Nephron (organoid): ENCODE data around the gene ATXN7L2.

Experiments used
- H3K27ac Mint-ChIP-seq, 3 experiments: 2 replicates each; pipeline ENCODE4 v1.8.0; 2020; ENCODE audit warnings: mixed read lengths in 3 of 3, mild to moderate bottlenecking in 2 of 3, moderate library complexity in 1 of 3
- H3K27me3 Mint-ChIP-seq: 2 replicates; pipeline ENCODE4 v1.8.0; 2021; ENCODE audit warnings: low read depth, mild to moderate bottlenecking, moderate library complexity, mixed read lengths
- H3K36me3 Mint-ChIP-seq: 2 replicates; pipeline ENCODE4 v1.8.0; 2020; ENCODE audit warnings: low read depth, mixed read lengths
- H3K4me1 Mint-ChIP-seq: 2 replicates; pipeline ENCODE4 v1.8.0; 2020; ENCODE audit warnings: mixed read lengths
- H3K4me3 Mint-ChIP-seq, 3 experiments: 2 replicates each; pipeline ENCODE4 v1.8.0; 2020; ENCODE audit warnings: mild to moderate bottlenecking in 3 of 3, mixed read lengths in 3 of 3, moderate library complexity in 2 of 3
- H3K9me3 Mint-ChIP-seq: 2 replicates; pipeline ENCODE4 v1.8.0; 2020; ENCODE audit warnings: mixed read lengths
- TF ChIP-seq, protein P1 (sequence below), 3 experiments: fragments of 200-600 bp; sonication (generic); IDR thresholded peaks; one replicate each; pipeline ENCODE4 v1.5.0; 2021; ENCODE audit warnings: antibody characterized with exemption in 3 of 3; ENCODE audit not compliant: unreplicated experiment in 3 of 3

ATXN7L2 gene

DNA sequence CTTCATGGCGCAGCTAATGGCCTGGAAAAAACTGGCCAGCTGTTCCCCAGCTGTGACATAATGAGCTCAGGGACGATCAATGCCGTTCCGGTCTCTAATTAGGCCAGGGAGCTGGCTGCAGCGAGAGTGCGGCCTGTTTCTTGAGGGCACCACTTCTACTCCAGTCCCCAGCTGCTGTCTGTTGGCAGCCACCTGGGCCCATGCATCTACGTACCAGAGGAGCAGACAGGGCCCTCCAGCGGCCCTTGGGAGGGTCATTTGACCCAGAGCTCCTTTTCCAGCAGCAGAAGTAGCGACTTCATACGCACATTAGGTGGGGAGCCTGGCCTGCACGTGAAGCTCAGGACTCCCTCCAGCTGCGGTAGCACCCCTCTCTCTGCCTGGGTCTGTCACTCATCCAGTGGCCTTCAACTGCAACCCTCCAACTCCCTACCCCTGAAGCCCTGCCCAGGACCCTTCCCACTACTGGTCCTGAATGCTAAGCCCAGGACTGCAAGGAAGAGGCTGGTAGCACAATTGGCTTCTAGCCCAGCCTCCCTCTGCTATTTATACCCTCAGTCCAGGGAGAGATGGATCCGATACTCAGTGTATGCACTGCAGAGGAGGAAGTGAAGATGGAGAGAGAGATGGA, 46.9 kb downstream of the ATXN7L2 start:
- Mint-ChIP-seq H3K36me3 (no peaks in the 10 kb centered on the region), H3K4me3 (peak overlapping the region in 1 of 3 experiments; percentile 74), H3K4me1 (peaks cover 85% of the 10 kb centered on the region), H3K27me3 (peaks cover 10% of the 10 kb centered on the region), H3K9me3 (no peaks in the 10 kb centered on the region), H3K27ac (peak overlapping the region; percentile 76 to 93 (median 83))
- TF ChIP-seq, protein P1, sequence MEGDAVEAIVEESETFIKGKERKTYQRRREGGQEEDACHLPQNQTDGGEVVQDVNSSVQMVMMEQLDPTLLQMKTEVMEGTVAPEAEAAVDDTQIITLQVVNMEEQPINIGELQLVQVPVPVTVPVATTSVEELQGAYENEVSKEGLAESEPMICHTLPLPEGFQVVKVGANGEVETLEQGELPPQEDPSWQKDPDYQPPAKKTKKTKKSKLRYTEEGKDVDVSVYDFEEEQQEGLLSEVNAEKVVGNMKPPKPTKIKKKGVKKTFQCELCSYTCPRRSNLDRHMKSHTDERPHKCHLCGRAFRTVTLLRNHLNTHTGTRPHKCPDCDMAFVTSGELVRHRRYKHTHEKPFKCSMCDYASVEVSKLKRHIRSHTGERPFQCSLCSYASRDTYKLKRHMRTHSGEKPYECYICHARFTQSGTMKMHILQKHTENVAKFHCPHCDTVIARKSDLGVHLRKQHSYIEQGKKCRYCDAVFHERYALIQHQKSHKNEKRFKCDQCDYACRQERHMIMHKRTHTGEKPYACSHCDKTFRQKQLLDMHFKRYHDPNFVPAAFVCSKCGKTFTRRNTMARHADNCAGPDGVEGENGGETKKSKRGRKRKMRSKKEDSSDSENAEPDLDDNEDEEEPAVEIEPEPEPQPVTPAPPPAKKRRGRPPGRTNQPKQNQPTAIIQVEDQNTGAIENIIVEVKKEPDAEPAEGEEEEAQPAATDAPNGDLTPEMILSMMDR (IDR thresholded peaks at IDR 0.05; ENCODE audit: unreplicated experiment in 3 of 3) = no peak

DNA sequence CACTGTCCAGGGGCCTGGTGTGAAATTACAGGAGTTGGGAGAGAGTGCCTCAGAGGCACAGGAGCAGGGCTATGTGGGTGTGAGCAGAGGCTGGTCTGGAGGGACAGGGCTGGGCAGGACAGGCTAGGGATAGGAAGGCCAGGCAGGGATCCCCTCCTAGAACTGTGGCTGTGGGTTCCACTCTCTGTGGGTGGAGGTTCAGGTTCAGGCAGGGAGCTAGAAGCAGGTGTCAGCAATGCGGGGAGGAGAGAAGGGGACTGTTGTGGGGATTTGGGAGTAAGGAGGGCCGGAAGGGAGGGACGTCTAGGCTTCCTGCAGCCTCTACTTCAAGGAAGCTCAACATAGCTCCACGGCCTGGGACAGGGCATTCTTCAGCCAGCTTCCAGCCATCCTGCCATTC, 47.7 kb downstream of the ATXN7L2 start:
- peaks cover 89% of the 10 kb centered on the region for H3K4me1 Mint-ChIP-seq
- H3K9me3 Mint-ChIP-seq = no peaks in the 10 kb centered on the region
- no peaks in the 10 kb centered on the region for H3K36me3 Mint-ChIP-seq
- peak overlapping the region; percentile 76 to 93 (median 83) for H3K27ac Mint-ChIP-seq
- TF ChIP-seq, protein P1 (IDR thresholded peaks at IDR 0.05; ENCODE audit: unreplicated experiment in 3 of 3) = no peak
- H3K4me3 Mint-ChIP-seq = peak overlapping the region in 2 of 3 experiments; percentile 13 to 32
- peaks cover 10% of the 10 kb centered on the region for H3K27me3 Mint-ChIP-seq

DNA sequence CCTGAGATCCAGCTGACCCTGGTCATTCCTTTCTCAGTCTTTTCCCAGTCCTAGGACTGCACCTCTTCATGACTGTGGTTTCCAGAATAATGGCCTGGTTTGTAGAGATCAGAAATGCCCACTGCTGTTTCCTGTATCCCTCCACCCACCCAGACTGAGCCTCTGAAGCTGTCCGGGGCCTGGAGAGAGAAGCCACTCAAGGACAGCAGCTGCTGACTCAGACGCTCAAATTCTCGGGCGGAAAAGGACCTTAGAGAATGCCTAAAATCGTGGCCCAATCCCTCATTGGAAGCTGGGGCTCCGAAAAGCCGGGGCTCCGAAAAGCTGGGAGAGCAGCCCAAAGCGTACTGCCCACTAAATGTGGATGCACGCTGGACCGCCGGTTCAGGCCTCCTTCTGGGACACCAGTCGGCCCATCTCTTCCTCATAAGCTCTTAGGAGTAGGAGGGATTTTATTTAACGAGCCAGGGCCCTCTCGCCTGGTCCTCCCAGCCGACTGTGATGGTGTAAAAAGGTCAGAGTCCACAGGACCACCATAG, 48.2 kb downstream of the ATXN7L2 start:
- peaks cover 10% of the 10 kb centered on the region for H3K27me3 Mint-ChIP-seq
- H3K4me3 Mint-ChIP-seq = no peak overlapping the region
- H3K9me3 Mint-ChIP-seq = no peaks in the 10 kb centered on the region
- TF ChIP-seq, protein P1 (IDR thresholded peaks at IDR 0.05; ENCODE audit: unreplicated experiment in 3 of 3) = no peak
- H3K27ac Mint-ChIP-seq = peak overlapping the region; percentile 76 to 93 (median 83)
- peaks cover 89% of the 10 kb centered on the region for H3K4me1 Mint-ChIP-seq
- no peaks in the 10 kb centered on the region for H3K36me3 Mint-ChIP-seq

DNA sequence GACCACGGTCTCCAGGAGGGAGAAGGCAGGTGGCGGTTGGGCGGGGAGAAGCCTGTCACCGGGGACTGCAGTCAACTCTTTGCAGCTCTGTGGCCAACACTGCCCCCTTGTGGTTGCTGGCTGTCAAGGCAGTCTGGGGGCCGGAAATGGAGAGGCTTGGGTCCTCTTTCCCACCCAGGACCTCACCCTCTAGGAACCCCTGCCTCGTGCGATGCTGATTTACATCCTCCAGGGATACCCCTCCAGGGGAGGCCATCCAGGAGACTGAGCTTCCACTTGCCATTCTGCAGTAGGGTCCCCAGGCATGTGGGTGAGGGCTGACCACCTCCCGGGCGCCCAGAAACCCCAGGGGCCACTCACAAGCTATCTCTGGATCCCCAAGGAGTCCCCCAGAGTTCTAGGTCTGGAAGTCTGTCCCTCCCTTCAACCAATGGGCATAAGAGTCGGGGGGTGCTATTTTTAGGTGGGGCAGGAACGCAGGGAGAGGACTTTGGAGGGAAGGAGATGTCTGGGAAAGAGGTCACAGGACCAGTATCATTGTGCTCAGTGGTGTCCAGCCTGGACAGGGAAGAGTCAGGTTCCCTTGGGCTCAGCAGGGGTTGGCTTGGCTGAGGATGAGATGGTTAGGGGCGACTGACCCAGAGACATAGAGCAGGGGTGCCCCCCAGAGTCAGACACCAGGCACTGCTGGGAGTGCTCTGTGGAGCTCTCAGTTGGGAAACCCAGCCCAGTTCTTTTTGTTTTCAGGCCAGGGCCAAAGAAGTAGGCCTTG, 48.8 kb downstream of the ATXN7L2 start:
- Mint-ChIP-seq H3K27ac (peak overlapping the region; percentile 83 to 93 (median 92)), H3K4me1 (peaks cover 82% of the 10 kb centered on the region), H3K9me3 (no peaks in the 10 kb centered on the region), H3K36me3 (no peaks in the 10 kb centered on the region), H3K4me3 (peak overlapping the region; percentile 41 to 57 (median 54)), H3K27me3 (peaks cover 10% of the 10 kb centered on the region)
- TF ChIP-seq, protein P1 (IDR thresholded peaks at IDR 0.05; ENCODE audit: unreplicated experiment in 3 of 3) = peak; percentile 76 to 93 (median 91)

DNA sequence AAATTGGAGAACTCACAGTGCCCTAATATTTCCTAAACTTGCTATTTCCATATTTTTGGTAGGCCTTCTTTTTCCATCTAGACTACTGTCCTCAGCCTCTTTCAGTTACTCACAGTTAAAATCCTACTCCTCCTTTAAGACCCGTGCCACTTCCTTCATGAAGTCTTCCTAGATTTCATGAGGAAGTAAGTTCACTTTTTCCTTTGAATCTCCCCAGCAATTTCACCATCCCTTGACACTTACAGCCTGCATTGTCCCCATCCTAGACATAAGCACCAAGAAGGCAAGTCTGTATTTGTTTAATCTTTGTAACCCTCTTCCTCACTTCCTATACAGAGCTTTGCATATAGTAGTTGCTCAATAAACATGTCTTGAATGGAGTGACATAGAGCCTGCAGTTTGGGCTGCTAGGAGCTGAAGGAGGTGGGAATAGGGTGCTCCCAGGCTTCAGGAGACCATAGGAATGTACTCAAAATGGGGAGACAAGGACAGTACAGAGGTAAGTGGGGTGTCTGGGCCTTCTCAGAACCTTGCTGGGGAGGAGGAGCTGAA, 50.7 kb downstream of the ATXN7L2 start:
- Mint-ChIP-seq H3K36me3 (no peaks in the 10 kb centered on the region), H3K27me3 (peaks cover 10% of the 10 kb centered on the region), H3K27ac (peak overlapping the region in 1 of 3 experiments; percentile 42), H3K4me3 (no peak overlapping the region), H3K4me1 (peaks cover 67% of the 10 kb centered on the region), H3K9me3 (no peaks in the 10 kb centered on the region)
- TF ChIP-seq, protein P1 (IDR thresholded peaks at IDR 0.05; ENCODE audit: unreplicated experiment in 3 of 3) = no peak
